Activated gamma-delta T cell treated with anti-CD3 and anti-CD28 coated beads, Interleukin-2, amount 50 U/mL, for 16 hours (primary cell): Measurements from ENCODE around the gene TSPAN16.

Experiments
- DNase-seq: peaks from one replicate; pipeline ENCODE4 v3.0.0-alpha.2; 2020; ENCODE audit warnings: low read depth

Gene TSPAN16

DNA sequence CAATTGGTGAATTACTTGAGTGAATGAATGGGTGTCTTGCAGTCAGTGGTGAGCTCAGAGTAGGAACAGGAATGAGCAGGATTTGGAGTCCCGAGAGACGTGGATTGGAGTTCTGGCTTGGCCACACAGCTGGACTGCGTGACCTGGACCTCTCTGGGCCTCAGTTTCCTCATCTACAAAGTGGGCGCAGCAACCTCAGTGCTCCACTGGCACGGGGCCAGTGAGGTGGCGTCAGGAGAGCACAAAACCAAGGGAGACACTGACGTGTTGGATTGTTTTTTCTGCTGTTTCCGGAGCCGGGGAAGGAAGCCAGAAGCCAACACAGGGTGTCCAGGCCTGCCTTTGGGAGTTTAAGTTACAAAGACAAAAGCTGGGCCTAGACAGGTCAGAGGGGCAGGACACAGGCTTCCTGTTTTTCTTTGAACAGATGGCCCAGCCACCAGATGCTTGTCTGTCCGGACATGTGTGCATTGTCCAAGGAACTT is 27.1 kb upstream of the TSPAN16 start:
- DNase-seq: no peak

DNA sequence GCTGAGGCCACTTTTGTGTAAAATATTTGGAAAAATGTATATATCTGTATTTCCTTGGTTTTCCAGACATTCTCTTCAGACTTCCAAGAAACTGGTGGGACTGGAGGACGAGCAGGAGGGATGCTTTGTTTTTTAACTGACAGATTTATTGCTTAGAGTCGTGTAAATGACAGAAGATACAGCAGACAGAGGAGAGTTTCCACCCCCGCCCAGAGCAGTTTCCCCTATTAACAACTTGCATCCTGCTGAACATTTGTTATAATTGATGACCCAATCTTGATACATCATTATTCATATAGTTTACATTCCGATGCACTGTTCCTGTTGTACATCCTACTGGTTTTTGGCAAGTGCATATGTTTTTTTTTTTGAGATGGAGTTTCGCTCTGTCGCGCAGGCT is 26.6 kb upstream of the TSPAN16 start:
- DNase-seq: no peak

DNA sequence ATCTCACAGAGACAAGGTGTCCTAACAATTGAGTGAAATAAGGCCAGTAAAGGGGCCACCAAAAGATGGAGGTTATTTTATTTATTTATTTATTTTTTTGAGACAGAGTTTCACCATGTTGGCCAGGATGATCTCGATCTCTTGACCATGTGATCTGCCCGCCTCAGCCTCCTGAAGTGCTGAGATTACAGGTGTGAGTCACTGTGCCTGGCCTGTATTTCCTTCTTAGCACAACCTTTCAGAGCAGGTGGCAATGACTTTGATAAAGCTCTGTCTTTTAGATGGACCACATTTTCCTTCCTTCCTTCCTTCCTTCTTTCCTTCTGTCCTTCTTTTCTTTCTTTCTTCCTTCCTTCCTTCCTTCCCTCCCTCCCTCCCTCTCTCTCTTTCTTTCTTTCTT is 22.7 kb upstream of the TSPAN16 start:
- no peak for DNase-seq

DNA sequence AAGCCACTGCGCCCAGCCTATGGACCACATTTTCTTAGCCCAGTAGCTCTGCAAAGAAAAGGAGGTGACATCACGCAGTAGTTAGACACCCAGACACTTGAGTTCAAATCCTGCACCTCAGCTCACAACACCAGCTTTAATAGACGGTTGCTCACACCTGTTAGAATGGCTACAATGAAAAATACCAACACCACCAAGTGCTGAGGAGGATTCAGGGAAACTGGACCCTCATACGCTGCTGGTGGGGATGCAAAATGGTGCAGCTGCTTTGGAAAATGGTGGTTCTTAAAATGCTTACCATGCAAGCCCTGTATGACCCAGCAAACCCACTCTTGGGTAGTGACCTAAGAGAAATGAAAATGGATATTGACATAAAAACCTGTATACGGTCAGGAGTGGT is 22.0 kb upstream of the TSPAN16 start:
- DNase-seq: no peak

DNA sequence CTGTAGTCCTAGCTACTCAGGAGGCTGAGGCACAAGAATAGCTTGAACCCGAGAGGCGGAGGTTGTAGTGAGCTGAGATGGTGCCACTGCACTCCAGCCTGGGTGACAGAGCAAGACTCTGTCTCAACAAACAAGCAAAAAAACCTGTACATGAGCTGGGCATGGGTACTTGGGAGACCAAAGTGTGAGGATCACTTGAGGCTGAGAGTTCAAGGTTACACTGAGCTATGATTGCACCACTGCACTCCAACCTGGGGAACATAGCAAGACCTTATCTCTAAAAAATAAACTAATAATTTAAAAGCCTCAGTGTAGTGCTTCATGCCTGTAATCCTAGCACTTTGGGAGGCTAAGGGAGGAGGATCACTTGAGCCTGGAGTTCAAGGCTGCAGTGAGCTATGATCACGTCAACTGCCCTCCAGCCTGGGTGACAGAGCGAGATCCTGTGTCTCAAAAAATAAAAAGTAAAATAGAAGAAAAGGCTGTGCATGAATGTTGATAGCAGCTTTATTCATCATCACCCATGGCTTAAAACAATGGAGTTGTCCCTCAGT is 21.4 kb upstream of the TSPAN16 start:
- DNase-seq: no peak

DNA sequence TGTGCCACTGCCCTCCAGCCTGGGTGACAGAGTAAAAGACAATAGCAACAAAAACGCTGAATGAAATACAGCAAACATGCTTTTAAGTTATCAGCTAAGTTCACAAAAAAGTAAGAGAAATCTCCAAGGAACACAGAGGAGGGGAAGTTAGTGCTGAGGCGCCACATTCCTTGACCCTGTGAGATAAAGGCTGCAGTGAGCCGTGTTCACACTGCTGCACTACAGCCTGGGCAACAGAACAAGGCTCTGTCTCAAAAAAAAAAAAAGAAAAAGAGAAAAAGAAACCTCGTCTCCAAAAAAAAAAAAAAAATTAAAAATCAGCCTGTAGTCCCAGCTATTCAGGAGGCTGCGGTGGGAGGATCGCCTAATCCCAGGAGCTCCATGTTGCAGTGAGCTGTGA is 17.3 kb upstream of the TSPAN16 start:
- no peak for DNase-seq

DNA sequence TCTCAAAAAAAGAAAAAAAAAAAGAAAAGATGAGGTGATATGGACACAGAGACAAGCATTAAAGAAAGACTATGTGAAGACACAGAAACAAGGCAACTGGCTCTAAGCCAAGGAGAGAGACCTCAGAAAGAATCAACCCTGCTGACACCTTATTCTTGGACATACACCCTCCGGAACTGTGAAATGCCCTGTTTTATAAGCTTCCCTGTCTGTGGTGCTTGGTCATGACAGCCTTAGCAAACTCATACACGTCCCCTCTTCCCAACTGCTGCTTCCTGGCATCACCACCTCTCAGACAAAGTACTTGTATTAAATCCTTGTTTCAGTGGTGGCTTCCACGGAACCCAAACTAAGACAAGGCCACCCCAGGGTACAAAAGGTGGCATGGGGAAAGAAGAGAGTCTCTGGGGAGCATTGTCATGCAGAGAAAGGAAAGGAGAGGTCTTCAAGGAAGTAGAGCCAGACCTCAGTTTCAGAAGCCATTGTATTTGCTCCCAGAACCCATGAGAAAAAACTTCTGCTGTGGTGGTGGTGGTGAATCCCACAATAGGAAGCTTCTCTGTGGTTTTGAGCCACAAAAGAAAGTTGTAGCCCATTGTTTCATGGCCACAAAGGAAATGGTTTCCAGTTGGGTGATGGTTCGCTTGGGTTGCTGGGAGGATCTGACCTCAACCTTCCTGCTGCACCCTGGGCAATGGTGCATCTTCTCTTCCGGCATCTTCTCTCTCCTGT is 16.3 kb upstream of the TSPAN16 start:
- no peak for DNase-seq

DNA sequence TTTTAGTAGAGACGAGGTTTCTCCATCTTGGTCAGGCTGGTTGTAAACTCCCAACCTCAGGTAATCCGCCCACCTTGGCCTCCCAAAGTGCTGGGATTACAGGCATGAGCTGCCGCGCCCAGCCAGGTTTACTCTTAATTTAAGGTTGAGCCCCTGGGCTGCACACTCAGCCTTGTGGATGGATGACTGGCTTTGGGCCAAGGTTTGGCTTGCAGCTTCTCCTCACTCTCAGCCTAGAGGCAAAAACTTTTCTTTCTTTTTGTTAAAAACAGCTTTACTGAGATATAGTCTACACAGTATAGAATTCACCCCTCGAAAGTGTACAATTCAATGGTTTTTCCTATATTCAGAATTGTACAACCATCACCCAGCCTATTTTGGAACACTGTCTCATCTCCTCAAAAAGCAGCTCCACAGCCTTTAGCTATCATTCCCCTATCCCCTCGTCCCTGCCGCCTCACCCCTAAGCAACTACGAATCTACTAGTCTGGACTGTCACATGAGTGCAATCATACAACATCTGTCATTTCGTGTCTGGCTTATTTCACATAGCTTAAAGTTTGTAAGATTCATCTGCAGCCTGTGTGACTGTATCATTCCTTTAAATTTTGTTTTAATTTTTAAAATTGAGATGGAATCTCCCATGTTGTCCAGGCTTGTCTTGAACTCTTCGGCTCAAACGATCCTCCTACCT is 14.5 kb upstream of the TSPAN16 start:
- DNase-seq: no peak

DNA sequence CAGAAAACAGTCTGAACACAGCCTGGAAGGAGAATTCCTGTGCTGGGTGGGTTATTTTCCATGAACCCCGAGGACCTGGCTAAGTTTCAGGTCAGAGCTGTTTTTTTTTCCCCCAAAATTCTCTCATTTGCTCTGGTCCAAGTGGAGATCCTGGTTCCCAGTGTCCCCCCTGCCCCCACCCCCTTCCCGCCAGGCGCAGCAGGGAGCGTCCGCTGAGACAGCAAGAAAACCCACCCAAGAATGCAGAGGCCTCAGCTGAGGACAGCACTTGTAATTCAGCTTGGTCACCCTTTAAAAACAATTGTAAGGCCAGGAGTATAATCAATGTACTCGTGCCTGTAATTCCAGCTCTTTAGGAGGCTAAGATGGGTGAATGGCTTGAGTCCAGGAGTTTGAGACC is 11.4 kb upstream of the TSPAN16 start:
- no peak for DNase-seq

DNA sequence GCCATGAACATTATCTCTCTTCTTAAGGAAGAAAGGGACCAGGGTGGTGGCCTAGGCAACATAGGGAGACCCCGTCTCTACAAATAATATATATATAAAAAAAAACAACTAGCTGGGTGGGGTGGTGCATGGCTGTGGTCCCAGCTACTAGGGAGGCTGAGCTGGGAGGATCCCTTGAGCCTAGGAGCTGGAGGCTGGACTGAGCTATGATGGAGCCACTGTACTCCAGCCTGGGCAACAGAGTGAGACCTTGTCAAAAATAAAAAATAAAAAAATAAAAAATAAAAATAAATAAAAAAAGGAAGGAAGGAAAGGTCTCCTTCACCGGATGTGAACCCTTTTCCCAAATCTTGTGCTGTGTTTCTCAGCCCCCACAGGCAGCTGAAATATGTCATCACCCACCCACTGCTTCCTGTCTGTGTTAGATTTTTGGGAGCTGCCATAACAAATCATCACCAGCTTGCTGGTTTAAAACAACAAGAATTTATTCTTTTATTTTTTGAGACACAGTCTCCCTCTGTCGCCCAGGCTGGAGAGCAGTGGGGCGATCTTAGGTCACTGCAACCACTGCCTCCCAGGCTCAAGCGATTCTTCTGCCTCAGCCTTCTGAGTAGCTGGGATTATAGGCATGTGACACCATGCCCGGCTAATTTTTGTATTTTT is 9.5 kb upstream of the TSPAN16 start:
- DNase-seq: no peak

DNA sequence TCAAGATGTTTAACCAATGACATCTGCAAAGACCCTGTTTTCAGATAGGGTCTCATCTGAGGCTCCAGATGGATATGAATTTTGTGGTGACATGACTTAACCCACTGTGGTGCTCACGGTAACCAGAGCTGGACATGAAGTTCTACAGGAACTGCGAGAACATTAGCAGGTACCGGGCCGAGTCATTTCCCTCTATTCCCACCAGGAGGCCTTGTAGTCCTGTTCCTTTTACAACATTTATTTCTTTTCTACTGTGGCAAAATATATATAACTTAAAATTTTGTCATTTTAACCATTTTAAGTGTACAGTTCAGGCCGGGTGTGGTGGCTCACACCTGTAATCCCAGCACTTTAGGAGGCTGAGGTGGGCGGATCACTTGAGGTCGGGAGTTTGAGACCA is 7.6 kb upstream of the TSPAN16 start:
- DNase-seq: no peak

DNA sequence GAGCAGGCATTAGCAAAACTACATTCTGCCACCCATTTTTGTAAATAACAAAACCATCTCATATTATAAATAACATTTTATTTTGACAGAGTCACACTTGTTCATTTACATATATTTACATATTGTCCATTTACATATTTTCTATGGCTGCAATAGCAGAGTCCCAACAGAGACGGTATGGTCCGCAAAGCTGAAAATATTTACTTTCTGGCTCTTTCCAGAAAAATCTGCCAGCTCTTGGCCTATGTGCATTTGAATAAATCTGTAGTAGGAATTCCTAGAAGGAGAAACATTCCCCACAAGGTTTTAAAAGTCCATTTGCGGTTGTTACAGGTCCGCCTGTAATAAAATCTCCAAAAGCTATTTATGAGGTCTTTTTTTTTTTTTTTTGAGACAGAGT is 5.7 kb upstream of the TSPAN16 start:
- no peak for DNase-seq

DNA sequence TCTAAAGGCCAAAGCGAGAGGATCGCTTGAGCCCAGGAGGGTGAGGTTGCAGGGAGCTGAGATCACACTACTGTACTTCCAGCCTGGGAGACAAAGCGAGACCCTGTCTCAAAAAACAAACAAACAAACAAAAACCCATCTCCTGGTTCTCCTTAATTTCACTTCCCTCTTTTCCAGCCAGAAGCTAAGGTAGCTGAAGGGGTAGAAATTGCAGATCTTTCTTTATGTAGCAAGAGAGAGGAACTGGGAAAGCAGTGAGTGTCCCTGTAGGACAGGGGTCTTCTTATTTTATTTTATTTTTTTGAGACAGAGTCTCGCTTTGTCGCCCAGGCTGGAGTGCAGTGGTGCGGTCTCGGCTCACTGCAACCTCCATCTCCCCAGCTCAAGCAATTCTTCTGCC is 4.5 kb upstream of the TSPAN16 start:
- DNase-seq: no peak

DNA sequence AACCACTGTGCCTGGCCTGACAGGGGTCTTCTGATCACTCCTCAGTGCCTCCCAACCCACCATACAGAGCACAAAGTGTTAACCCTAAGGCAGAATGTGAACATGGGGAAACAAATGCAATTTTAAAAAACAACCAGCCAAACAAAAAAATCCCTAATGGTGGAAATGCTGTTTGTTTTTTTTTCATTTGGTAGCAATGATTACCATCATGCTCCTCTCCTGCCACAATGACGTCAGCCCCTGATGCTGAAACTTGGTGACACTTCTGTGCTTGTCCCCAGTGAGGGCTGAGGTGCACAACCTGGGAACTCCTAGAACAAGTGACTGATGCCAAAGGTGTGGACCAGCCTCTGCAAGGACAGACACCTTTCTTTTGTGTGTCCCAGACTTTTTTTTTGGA is 4.0 kb upstream of the TSPAN16 start:
- no peak for DNase-seq

DNA sequence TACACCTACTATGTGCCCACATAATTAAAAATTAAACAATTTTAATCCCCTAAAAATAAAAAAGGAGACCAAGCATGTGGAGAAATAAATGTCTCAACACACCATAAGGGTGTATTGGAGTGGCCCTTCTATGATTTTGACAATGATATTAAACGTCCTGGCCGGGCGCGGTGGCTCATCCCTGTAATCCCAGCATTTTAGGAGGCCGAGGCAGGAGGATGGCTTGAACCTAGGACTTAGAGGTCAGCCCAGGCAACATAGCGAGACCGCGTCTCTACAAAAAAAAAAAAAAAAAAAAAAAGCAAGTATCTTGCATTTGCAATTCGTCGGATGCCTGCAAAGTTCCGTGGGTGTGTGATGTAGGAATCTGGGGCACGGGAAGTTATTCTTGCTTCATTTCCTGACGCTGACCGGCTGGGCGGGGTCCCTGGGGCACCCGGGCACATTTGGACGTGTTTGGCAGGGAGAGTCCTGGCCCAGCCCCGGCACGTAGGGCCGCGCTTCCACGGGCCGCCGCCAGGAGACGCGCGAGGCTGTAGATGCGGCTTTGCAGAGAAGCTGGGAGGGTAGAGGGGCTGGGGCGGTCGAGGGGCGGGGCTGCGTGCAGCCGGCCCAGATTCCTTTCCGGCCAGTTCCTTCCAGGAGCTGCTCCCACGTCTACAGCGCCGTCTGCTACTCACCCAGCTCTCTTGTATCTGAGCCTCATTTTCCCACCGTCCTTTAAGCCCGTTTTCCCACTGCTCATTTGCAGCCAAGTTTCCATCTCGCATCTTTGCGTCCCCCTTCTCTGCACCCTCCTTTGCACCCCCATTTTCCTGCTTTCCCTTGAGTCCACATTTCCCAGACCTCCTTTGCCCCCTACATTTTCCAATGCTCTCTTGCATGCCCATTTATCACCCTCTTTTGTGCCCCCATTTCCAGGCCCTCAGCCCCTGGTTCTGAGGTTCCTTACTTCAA is 2.2 kb upstream of the TSPAN16 start:
- peak; percentile 66 for DNase-seq

DNA sequence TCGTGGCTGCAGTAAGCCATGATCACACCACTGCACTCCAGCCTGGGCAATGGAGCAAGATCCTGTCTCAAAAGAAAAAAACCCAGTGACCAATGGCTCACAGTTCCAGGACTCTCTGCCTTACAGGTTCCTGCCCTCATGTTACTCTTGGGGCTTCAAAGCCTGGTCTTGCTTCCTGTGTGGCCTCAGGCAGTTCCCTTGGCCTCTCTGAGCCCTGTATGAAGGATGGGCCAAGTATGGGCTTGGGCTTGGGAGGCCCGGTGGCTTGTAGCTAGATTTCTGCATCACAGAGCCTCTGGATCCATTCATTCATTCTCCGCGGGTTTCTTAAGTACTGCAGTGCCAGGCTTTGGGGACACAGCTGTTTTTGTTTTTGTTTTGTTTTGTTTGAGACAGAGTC is 780 bp upstream of the TSPAN16 start:
- no peak for DNase-seq

DNA sequence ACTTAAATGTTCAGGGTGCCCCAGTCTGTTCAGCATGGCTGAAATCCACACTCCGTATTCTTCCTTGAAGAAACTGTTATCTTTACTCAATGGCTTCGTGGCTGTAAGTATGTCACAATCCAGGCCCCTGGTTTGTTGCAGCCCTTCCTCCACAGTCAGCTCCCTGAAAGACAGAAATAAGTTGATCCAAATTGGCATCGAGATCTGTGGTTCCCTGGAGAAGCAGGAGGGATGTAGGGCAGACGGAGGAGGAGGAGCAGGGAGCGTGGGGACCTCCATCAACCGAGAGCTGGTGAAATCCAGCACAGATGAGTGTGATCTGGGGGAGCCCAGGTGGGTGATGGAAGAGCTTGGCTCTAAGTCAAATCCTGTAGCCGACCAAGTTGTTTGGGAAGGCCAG is 304 bp downstream of the TSPAN16 start:
- DNase-seq: no peak

DNA sequence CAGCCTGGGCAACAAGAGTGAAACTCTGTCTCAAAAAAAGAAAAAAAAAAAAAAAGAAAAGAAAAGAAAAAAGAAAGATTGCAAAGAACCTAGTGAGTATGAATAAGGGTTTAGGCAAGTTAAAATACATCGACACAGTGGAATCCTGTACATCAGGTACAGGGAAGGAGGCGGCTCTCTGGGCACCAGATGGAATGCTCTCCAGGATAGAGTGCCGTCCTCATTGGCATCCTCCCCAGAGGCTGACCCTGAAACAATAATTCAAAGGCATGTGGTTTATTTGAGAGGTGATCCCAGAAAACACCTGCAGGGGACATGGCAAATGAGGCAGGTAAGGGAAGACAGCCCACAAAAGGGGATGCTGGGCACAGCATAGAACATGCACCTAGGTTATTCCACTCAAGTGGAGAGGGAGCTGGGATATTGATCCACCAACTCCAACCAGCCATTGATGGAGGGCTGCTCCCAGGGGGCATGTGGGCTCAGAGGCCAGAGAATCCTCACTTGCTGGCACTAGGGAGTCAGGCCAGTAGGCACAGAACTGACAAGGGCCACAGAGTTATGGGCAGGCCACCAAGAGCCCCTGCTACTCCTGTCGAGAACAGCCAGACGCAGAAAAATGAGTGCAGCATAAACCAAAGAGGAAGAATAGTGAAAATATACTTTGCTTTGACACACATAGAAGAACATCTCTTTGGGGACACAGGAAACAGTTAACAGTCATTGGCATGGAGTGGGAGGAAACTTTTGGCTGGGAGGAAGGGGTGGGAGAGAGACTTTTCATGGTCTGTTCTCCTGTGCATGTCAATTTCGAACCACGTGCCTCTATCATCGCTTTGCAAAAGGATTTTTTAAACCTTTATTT is 4.2 kb downstream of the TSPAN16 start:
- no peak for DNase-seq

DNA sequence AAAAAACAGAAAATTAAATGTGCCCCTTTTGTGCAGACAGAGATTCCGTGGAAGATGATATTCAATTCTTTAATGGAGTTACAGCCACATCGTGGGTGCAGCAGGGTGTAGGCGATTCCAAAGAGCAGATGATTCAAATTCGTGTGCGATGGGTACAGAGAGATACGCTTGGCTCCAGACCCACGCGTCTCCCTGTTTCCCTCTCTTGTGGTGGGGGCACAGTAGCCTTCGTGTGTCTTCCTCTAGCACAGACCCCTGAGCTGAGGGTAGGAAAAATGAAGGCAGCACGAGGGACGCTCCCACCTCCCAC is 4.8 kb downstream of the TSPAN16 start:
- DNase-seq: no peak

DNA sequence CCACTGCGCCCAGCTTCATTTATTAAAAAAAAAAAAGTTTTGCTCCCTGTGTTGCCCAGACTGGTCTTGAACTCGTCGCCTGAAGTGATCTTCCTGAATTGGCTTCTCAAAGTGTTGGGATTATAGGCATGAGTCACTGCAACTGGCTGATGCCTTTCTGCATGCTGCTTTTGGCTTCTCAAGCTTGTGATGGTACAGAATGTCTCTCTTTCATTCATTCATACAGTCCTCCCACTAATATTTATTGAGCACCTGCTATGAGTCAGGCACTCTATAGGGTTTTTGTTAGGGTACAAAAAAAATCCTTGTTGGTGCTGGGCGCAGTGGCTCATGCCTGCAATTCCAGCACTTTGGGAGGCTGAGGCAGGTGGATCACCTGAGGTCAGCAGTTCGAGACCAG is 9.0 kb downstream of the TSPAN16 start:
- DNase-seq: no peak

DNA sequence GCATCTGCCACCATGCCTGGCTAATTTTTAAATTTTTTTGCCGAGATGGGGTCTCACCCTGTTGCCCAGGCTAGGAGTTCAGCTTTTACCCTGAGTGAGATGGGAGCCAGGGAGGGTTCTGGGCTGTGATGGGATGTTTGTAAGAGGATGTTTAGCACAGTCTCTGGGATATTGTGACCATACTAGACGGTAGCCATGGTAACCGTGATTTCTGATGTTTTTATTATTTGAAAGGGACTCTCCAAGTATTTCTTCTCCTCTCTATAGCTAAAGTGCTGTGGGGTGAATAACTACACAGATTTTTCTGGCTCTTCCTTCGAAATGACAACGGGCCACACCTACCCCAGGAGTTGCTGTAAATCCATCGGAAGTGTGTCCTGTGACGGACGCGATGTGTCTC is 10.4 kb downstream of the TSPAN16 start:
- no peak for DNase-seq
